GM21619 (cell line): ENCODE measurements around the gene ZP1.
"Not testable (repeated sequence)": the region's sequence is repeated elsewhere in the genome, so short reads cannot be mapped to it uniquely, and the experiment has no call there.

Experiments
- ATAC-seq: cut with Tn5 transposase; IDR thresholded peaks from one replicate; pipeline ENCODE4 v1.9.1; 2021; ENCODE audit not compliant: unreplicated experiment

ZP1 gene

GRCh38 chr11:60906132-60906972 lies 39.0 kb downstream of the ZP1 start, which contains the start of gene PRPF19:
Gene PRPF19 (minus strand): TSS chr11:60906585. CDS start chr11:60906382, 203 bp downstream.
- peak; percentile 73 for ATAC-seq

DNA sequence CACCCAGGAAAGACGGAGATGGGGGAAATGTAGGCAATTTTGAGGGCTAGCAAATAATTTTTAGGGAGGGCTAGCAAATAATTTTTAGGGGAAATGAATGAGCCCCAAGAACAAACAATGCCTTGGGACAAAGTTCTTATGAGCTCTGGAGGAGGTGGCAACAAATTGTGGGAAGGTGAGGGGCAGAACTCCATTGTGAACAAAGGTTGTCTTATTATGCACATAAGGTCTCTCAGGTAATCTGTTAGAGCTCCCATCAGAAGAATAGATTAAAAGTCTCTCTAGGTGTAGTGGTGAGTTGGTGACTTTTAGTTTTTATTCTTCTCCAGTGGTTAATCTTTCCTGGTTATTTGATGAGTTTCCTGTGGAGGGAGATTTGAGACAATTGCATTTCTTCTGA lies 41.5 kb downstream of the ZP1 start:
- ATAC-seq, result no peak

DNA sequence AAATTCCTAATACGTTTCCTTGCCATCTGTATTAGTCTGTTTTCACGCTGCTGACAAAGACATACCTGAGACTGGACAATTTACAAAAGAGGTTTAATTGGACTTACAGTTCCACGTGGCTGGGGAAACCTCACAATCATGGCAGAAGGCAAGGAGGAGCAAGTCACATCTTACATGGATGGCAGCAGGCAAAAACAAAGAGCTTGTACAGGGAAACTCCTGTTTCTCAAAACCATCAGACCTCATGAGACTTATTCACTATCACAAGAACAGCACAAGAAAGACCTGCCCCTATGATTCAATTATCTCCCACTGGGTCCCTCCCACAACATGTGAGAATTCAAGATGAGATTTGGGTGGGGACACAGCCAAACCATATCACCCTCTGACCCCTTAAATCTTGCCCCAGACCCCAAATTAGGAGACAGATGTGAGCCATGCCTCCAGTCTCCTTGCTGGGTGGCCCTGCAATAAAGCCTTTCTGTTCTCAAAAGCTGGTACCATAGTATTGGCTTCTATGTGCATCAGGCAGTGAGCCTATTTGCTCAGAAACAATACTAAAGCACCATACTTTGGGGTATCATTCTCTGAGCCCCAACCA lies 42.4 kb downstream of the ZP1 start:
- ATAC-seq, result not testable (repeated sequence)

GRCh38 chr11:60910281-60910687 lies 42.9 kb downstream of the ZP1 start:
- ATAC-seq, result peak; percentile 29

DNA sequence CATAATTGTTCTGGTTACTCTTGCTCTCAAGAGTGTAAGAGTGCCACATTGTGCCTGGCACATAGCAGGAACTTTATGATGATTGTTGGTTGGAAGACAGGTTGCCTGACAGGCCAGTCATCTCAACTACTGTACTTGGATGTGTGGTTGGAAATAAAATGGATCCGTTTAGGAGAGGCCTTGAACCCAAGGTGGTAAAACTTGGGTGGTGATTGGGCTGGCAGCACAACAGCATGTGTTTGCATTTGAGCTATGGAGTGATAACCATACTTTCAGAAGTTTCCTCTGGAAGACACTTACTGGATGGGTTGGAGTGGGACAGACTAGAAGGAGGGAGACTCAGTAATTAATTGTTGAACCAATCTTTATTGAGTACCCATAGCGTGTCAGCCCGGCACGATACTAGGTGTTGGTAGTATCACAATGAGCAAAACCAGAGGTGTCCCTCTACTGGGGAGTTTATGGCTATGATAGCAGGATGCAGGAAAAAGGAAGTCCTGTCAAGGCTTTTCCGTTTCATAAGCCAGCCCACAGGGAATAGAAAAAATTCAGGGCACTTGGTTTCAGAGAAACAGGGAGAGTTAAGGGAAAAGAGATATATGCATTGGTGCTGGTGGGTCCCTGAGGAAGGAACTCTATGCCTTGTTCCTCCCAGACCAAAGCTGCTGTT lies 43.5 kb downstream of the ZP1 start:
- no peak for ATAC-seq

GRCh38 chr11:60912223-60912850 lies 45.0 kb downstream of the ZP1 start:
- no peak for ATAC-seq

DNA sequence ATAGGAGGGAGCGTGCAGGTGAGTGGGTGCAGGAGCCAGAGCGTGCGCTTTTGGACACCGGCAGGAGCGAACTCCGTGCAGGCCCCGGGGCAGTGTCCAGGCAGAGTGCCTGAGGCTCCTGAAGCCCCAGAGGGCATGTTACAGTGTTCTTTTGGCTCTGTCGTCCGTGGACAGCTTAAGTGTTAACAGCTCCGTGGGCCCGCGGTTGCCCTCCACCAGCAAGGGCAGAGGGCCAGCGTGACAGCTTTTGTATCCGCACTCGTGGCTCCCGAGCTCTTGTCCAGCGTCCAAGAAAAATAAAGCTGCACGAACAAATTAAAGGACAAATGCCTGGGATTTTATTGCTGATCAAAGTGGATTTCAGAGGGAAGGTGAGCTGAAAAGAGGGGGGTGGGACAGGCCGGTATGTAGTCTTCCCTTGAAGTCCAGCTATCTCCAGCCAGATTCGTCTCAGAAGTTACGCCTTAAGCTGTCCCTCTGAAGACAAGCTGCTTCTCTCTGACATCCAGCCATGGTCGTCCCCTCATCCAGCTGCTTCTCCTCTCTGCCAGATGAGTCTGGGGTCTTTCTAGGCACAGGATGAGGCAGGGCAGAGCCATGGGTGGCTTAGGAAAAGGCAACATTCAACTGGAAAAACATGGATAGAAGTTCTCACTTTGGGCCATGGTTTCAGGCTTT lies 45.6 kb downstream of the ZP1 start:
- no peak for ATAC-seq

GRCh38 chr11:60913793-60914632 lies 46.7 kb downstream of the ZP1 start, which contains the start of gene TMEM109:
Gene TMEM109 (plus strand): TSS chr11:60914158. CDS start chr11:60919694, 5,536 bp downstream.
- ATAC-seq, result peak; percentile 36

- ATAC-seq, result peak; percentile 2
Measured at GRCh38 chr11:60914633-60915247, 47.4 kb downstream of the ZP1 start.

DNA sequence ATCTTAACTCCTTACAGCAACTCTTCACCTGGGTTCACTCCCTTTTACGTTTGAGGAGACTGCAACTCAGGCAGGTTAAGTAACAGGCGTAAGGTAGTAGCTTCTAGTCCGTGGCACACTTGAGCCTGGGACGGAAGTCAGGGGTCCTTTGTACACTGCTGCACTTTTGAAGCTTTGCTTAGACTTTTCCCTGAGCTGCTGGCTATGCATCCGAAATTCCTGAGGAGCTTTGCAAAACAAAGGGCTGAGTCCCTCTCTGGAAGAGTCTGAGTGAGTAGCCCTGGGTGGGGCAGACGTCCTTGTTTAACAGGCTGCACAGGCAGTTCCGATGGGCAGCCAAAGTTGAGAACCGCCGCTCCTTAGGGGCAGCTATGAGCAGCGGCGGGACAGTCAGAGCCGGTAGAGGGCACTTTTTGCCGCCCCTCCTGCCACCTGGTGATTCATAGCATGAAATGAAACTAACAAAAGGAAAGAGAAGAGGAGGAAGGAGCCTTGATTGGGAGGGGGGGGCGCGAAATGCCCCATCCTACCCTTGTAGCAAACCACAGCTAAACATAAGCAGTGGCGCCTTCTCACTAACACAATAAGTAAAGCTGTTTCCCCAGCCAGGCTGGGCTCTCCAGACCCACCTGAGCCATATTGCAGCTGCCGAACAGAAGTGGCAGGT lies 48.0 kb downstream of the ZP1 start:
- peak; percentile 51 for ATAC-seq

- no peak for ATAC-seq
Measured at GRCh38 chr11:60916669-60917206, 49.4 kb downstream of the ZP1 start.

DNA sequence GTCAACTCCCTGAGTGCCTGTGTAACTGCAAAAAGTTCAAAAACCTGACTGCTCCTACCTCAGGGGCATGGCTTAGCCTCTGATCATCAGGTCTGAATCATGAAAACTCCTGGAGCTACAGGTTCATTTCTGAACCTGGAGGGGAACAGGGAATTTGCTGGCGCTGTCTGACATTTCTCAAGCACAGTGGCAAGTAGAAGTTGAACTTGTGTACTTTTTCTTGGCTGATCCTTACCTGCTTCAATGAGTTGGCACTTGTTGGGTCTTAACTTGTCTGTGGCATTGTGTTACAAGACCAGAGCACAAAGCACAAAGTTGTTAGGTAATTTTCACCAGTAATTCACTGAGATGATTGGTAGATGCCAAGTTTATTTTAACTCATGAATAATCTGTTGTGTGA lies 49.9 kb downstream of the ZP1 start:
- ATAC-seq, result no peak

DNA sequence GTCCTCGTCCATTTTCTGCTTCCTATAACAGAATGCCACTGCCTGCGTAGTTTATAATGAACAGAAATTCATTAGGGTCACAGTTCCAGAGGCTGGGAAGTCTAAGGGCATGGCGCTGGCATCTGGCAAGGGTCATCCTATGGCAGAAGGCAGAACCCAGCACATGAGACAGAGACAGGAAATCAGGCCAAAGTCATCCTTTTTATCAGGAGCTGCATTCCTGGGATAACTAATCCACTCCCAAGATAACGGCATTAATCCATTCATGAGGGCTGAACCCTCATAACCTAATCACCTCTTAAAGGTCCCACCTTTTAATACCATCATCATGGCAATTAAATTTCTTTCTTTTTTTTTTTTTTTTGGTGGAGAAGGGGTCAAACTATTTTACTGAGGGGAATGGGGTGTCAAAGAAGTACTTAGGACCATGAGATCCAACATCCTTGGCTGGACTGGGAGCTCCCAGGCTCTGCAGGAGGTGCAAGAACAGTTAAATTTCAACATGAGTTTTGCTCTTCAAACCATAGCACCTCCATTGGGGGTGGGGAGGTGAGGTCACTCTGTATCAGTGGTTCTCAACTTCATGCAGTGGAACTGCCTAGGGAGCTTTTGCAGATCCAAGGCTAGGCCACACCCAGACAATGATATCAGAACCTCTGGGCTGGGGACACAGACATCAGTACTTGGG lies 51.1 kb downstream of the ZP1 start:
- no peak for ATAC-seq

- no peak for ATAC-seq
Measured at GRCh38 chr11:60918939-60919265, 51.6 kb downstream of the ZP1 start.

DNA sequence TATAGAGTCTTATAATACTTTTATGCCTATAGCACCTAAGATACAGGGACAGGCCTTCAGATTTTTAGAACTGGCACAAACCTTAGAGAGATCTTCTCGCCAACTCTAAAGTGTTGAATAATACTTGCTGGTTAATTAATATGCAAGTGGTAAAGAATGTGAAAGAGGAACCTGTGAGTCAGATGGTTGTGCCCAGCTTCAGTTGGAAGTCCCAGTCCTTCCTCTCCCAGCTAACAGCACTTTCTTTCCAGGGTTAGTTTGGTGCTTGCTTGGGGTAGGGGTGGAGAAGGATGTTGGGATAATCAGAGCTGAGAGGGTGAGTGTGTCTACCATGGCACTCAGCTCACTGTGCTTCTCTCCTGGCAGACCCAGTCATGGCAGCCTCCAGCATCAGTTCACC lies 52.0 kb downstream of the ZP1 start:
- no peak for ATAC-seq

- ATAC-seq, result no peak
Measured at GRCh38 chr11:60919956-60920355, 52.6 kb downstream of the ZP1 start.

- ATAC-seq, result no peak
Measured at GRCh38 chr11:60921259-60921658, 53.9 kb downstream of the ZP1 start.

DNA sequence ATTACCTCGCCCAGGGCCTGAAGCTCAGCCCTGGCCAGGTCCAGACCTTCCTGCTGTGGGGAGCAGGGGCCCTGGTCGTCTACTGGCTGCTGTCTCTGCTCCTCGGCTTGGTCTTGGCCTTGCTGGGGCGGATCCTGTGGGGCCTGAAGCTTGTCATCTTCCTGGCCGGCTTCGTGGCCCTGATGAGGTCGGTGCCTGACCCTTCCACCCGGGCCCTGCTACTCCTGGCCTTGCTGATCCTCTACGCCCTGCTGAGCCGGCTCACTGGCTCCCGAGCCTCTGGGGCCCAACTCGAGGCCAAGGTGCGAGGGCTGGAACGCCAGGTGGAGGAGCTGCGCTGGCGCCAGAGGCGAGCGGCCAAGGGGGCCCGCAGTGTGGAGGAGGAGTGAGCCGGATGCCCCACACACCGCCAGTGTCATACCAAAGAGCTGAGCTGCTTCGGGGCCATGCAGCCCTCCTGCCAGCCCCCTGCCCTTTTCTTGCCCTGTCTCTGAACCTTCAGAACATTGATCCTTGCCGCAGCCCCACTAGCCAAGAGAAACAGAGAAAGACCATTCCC lies 54.5 kb downstream of the ZP1 start:
- ATAC-seq, result no peak
